Neuronal stem cell (in vitro differentiated cells): ENCODE results near the gene SQSTM1.

Source experiments
- DNase-seq: peaks from one replicate; pipeline ENCODE4 v3.0.0-alpha.2; 2013; ENCODE audit warnings: low spot score
- H2AFZ ChIP-seq: one replicate; pipeline ENCODE4 v1.6.1; 2013; ENCODE audit warnings: mild to moderate bottlenecking, low read length, inconsistent platforms
- H2AK5ac ChIP-seq: 2 replicates; pipeline ENCODE4 v1.6.1; 2013; ENCODE audit warnings: low read depth, mild to moderate bottlenecking, inconsistent platforms, low read length, moderate library complexity, mixed read lengths
- H2BK120ac ChIP-seq: 2 replicates; pipeline ENCODE4 v1.6.1; 2013; ENCODE audit warnings: low read depth, mild to moderate bottlenecking, inconsistent platforms, low read length, moderate library complexity, mixed read lengths
- H2BK12ac ChIP-seq: one replicate; pipeline ENCODE4 v1.6.1; 2013; ENCODE audit warnings: low read length, inconsistent platforms
- H2BK15ac ChIP-seq: 2 replicates; pipeline ENCODE4 v1.6.1; 2013; ENCODE audit warnings: mild to moderate bottlenecking, low read length, inconsistent platforms, mixed read lengths
- H2BK5ac ChIP-seq: one replicate; pipeline ENCODE4 v1.6.1; 2013; ENCODE audit warnings: inconsistent platforms, mild to moderate bottlenecking, low read length, moderate library complexity
- H3K14ac ChIP-seq: one replicate; pipeline ENCODE4 v1.6.1; 2013; ENCODE audit warnings: low read length, inconsistent platforms
- H3K18ac ChIP-seq: 2 replicates; pipeline ENCODE4 v1.6.1; 2013; ENCODE audit warnings: low read length, inconsistent platforms
- H3K23ac ChIP-seq: 2 replicates; pipeline ENCODE4 v1.6.1; 2013; ENCODE audit warnings: low read depth, mild to moderate bottlenecking, mixed read lengths, low read length, inconsistent platforms; ENCODE audit not compliant: poor library complexity
- H3K27ac ChIP-seq: replicated peaks from 3 replicates; pipeline ENCODE4 v1.5.1; 2013; ENCODE audit warnings: low read length, inconsistent platforms
- H3K27me3 ChIP-seq, 3 experiments: 2 replicates each; pipeline ENCODE4 v1.6.1; 2013; ENCODE audit warnings: low read length in 3 of 3, mild to moderate bottlenecking in 2 of 3, inconsistent platforms in 1 of 3, low read depth in 1 of 3, mixed read lengths in 1 of 3, moderate library complexity in 1 of 3; ENCODE audit not compliant: control insufficient read depth in 3 of 3, insufficient read depth in 3 of 3
- H3K36me3 ChIP-seq, 2 donors: replicated peaks in 1 of 2; 2 replicates each; pipeline ENCODE4 v1.6.1; 2013; ENCODE audit warnings: low read length in 2 of 2; ENCODE audit not compliant: control insufficient read depth in 2 of 2, insufficient read depth in 2 of 2
- H3K4ac ChIP-seq: 2 replicates; pipeline ENCODE4 v1.6.1; 2013; ENCODE audit warnings: inconsistent platforms, mild to moderate bottlenecking, low read length, moderate library complexity
- H3K4me1 ChIP-seq, 2 donors: 1 replicate in 1 of 2; 2 replicates in 1 of 2; pipeline ENCODE4 v1.6.1; 2013; ENCODE audit warnings: low read length in 2 of 2, low read depth in 1 of 2; ENCODE audit not compliant: control insufficient read depth in 2 of 2, insufficient read depth in 1 of 2
- H3K4me2 ChIP-seq: one replicate; pipeline ENCODE4 v1.6.1; 2013; ENCODE audit warnings: mild to moderate bottlenecking, low read length, inconsistent platforms; ENCODE audit not compliant: insufficient read depth, poor library complexity, severe bottlenecking
- H3K4me3 ChIP-seq, 2 donors: 2 replicates each; pipeline ENCODE4 v1.5.1; 2013; ENCODE audit warnings: low read length in 2 of 2, mild to moderate bottlenecking in 2 of 2, inconsistent platforms in 1 of 2, moderate library complexity in 1 of 2
- H3K79me1 ChIP-seq: one replicate; pipeline ENCODE4 v1.6.1; 2013; ENCODE audit warnings: low read depth, mild to moderate bottlenecking, inconsistent platforms, low read length, moderate library complexity
- H3K9ac ChIP-seq: one replicate; pipeline ENCODE4 v1.6.1; 2013; ENCODE audit warnings: mild to moderate bottlenecking, low read depth, low read length, inconsistent platforms; ENCODE audit not compliant: poor library complexity
- H3K9me3 ChIP-seq, 2 donors: replicated peaks in 1 of 2; 2 replicates each; pipeline versions ENCODE3 to v1.6.1; 2013; ENCODE audit warnings: low read length in 2 of 2, mild to moderate bottlenecking in 2 of 2, inconsistent platforms in 1 of 2, low read depth in 1 of 2, mixed read lengths in 1 of 2, moderate library complexity in 1 of 2; ENCODE audit not compliant: control insufficient read depth in 2 of 2, insufficient read depth in 1 of 2
- H4K8ac ChIP-seq: one replicate; pipeline ENCODE4 v1.6.1; 2013; ENCODE audit warnings: low read depth, mild to moderate bottlenecking, inconsistent platforms, low read length, moderate library complexity
- H4K91ac ChIP-seq: one replicate; pipeline ENCODE4 v1.6.1; 2013; ENCODE audit warnings: low read length, low read depth, mild to moderate bottlenecking, inconsistent platforms; ENCODE audit not compliant: poor library complexity
- WGBS, 2 donors: extraction: QIAGEN DNeasy Blood & Tissue Kit; methylation state at CpG; one replicate each; pipeline ENCODE4 v1.1.7; 2013; ENCODE audit warnings: missing lambda C conversion rate in 2 of 2, mixed read lengths in 1 of 2; ENCODE audit not compliant: insufficient read length in 2 of 2, insufficient replicate concordance in 1 of 2; ENCODE audit errors: extremely low coverage in 2 of 2; 5-methylcytosine and 5-hydroxymethylcytosine counted together

Gene SQSTM1

DNA sequence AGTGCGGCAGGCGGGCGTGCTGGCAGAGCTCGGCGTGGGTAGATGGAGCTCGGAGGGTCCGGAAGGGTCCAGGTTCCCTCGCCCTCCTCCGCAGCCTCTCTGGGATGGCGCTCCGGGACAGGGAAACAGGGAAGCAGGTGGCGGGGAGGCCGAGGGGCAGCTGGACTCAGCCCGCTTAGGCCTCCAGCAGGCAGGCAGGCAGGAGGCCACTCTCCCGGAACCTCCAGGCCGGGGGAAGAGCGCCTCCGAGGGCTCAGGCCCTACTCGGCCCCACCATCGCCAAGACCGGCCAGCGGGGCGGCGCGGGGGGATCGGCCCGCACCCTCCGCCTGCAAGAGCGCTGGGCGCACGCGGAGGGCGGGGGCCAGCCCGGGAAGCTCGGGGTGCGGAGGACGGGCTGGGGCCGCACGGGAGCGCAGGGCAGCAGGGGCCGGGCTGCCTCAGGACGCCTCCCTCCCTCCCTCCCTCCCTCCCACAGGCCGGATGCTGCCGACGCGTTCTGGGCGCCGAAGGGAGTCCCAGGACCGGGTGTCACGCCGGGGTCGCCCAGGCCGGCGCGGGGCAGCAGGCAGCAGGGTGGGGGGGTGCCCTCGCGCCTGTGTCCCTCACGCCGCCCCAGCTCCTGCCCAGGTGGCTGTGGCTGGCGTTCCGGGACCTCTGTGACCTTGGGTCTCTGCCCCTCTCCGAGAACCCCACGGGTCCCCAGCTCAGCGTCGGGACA is 15.0 kb upstream of the SQSTM1 start:
- peak overlapping the region; percentile 48 for H4K8ac ChIP-seq
- WGBS, 2 donors = no CpG with 5 or more reads among the region's 65 CpGs
- no peak for DNase-seq
- H3K4me2 ChIP-seq = peak overlapping the region; percentile 89
- peak overlapping the region; percentile 94 to 98 for H3K4me3 ChIP-seq
- H4K91ac ChIP-seq = no peak overlapping the region
- peaks cover 8% of the 10 kb centered on the region for H3K79me1 ChIP-seq
- H2AK5ac ChIP-seq = peak overlapping the region; percentile 100
- H3K27ac ChIP-seq = no peak overlapping the region
- peaks cover 4 to 18% of the 10 kb centered on the region in 2 donors for H3K36me3 ChIP-seq
- peak overlapping the region; percentile 98 for H3K18ac ChIP-seq
- H2BK5ac ChIP-seq = no peak overlapping the region
- H3K9ac ChIP-seq = peak overlapping the region; percentile 92
- H3K9me3 ChIP-seq = peaks cover 0 to 2% of the 10 kb centered on the region in 2 donors
- peak overlapping the region; percentile 96 for H2AFZ ChIP-seq
- H3K27me3 ChIP-seq = no peaks in the 10 kb centered on the region
- H3K4ac ChIP-seq = peak overlapping the region; percentile 11
- H2BK12ac ChIP-seq = peak overlapping the region; percentile 94
- H2BK15ac ChIP-seq = no peak overlapping the region
- H3K14ac ChIP-seq = peak overlapping the region; percentile 47
- H3K4me1 ChIP-seq = peaks cover 14 to 27% of the 10 kb centered on the region in 2 donors
- no peak overlapping the region for H2BK120ac ChIP-seq
- peak overlapping the region; percentile 89 for H3K23ac ChIP-seq

DNA sequence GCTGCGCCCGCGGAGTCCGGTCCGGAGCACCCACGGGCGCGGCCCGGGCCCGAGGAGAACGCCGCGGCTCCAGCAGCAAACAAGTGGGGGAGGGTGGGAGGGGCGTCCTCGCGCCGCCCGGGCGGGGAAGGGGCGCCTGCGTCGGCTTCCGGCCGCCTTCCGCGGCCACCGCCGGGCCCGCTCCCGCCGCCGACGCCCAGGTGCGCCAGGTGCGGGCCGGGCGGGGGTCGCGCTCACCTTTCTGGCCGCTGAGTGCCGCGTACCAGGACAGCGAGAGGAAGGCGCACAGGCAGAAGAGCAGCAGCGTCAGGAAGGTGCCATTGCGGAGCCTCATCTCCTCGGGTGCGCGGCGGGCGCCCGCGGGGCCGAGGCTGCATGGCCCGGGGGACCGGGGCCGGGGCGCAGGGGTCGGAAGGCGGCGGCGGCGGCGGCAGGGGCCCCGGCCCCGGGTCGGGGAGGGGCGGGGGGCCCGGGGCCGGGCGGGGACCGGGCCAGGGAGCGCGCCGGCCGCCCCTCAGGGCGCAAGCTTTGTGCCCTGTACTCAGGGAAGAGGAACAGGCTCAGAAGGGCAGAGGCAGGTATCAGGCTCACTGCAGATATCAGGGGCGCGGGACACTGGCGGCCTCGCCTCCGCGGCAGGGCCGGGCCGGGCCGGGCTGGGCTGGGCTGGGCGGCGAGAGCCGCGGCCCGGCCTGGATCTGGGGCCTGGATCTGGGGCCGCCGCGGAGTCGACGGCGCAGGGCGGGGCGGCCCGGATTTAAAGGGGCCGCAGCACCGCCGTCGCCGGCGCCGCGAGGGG is 14.3 kb upstream of the SQSTM1 start, which contains the start of gene MGAT4B:
MGAT4B (minus strand) TSS at position 617 of the 799 bp plus-strand sequence; CDS start at position 334, 283 bp downstream.
- Histone ChIP-seq H3K4me2 (peak within 1 kb of the TSS; percentile 89), H3K9ac (peak within 1 kb of the TSS; percentile 97), H2BK12ac (peak within 1 kb of the TSS; percentile 94), H2BK120ac (no peak within 1 kb of the TSS), H3K36me3 (peaks cover 0 to 13% of the 10 kb centered on the region in 2 donors), H3K27ac (peak within 1 kb of the TSS; percentile 78), H3K4me3 (peak within 1 kb of the TSS; percentile 94 to 98), H4K91ac (peak within 1 kb of the TSS; percentile 72), H4K8ac (peak within 1 kb of the TSS; percentile 48), H3K27me3 (no peaks in the 10 kb centered on the region), H3K14ac (peak within 1 kb of the TSS; percentile 89), H3K9me3 (peaks cover 0 to 4% of the 10 kb centered on the region in 2 donors), H3K23ac (peak within 1 kb of the TSS; percentile 89), H2BK5ac (peak within 1 kb of the TSS; percentile 82), H3K4me1 (peaks cover 14 to 27% of the 10 kb centered on the region in 2 donors), H2AFZ (peak within 1 kb of the TSS; percentile 96), H2BK15ac (peak within 1 kb of the TSS; percentile 71), H3K4ac (peak within 1 kb of the TSS; percentile 53), H3K18ac (peak within 1 kb of the TSS; percentile 100), H3K79me1 (peaks cover 4% of the 10 kb centered on the region), H2AK5ac (peak within 1 kb of the TSS; percentile 100)
- no peak for DNase-seq
- WGBS, 2 donors = no CpG with 5 or more reads among the region's 108 CpGs

DNA sequence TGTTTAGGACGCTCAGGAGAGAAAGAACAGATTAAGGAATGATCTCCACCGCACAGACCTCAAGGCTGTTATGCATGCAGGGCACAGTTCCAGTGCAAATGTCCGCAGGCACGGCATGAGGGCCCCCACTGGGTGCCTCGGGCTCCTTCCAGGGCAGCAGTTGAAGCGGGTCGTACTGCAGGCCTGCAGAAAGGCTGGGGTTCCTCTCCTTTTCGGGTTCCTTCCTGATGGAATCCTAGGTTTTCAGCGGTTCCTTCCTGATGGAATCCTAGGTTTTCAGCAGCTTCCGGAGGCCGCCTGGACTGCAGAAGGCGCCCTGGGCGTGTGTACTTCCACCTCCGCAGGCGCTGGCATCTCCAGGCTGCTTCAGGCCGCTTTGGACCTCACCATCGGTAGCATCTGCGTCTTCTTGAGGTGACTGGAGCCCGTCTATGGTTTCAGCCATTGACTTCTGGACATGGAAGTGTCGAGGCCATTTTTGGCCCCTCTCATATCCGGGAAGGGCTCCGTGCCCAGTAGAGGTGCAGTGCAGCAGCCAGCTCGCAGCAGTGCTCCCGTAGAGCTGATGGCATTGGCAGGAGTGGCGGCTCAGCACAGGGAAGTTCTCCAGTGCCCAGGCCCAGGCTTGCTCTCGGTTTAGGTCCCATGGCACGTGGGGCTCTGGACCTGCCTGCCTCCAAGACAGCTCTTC is 8.4 kb upstream of the SQSTM1 start:
- no peak for DNase-seq
- Histone ChIP-seq H2AFZ (no peak overlapping the region), H3K4me2 (no peak overlapping the region), H2BK12ac (no peak overlapping the region), H3K27me3 (peaks cover 0 to 4% (median 0%) of the 10 kb centered on the region in 3 experiments), H4K91ac (no peak overlapping the region), H3K9me3 (peaks cover 2 to 4% of the 10 kb centered on the region in 2 donors), H3K14ac (no peak overlapping the region), H2BK15ac (no peak overlapping the region), H2BK120ac (no peak overlapping the region), H4K8ac (no peak overlapping the region), H3K23ac (no peak overlapping the region), H3K18ac (peak overlapping the region; percentile 19), H3K4me1 (peaks cover 0 to 3% of the 10 kb centered on the region in 2 donors), H3K4ac (no peak overlapping the region), H3K27ac (no peak overlapping the region), H2BK5ac (no peak overlapping the region), H3K36me3 (peaks cover 11 to 45% of the 10 kb centered on the region in 2 donors), H3K4me3 (peak overlapping the region in 1 of 2 donors; percentile 48), H2AK5ac (no peak overlapping the region), H3K9ac (no peak overlapping the region), H3K79me1 (no peaks in the 10 kb centered on the region)
- WGBS, 2 donors = no CpG with 5 or more reads among the region's 27 CpGs
